PC-9 (cell line): ENCODE results near the gene CDK5RAP2. TPM values are rescaled to one million over a fixed set of nuclear protein-coding genes. Genes with fewer than 3 reads are reported as not detected.

ENCODE experiments used
- BruUV-seq: library from RNA; stranded (reverse); fragments of 400-500 nt; replicated peaks from 2 replicates; lab custom pipeline; 2021; lab: Mats Ljungman, UMichigan
- CTCF ChIA-PET: fragments of 300-600 bp; sonication (Branson Sonifier 250); formaldehyde crosslinking; loops from one replicate; lab custom pipeline; 2022; ENCODE audit warnings: antibody characterized with exemption; lab: Charles Lee
- POLR2A ChIA-PET: fragments of 300-600 bp; sonication (Branson Sonifier 250); formaldehyde crosslinking; loops from one replicate; lab custom pipeline; 2022; ENCODE audit warnings: antibody characterized with exemption; ENCODE audit not compliant: unreplicated experiment; lab: Charles Lee
- DNase-seq, 2 experiments: peaks; one replicate each; pipeline versions ENCODE4 v3.0.0 to v3.0.0-alpha.2; 2015 to 2022; ENCODE audit warnings: mixed read lengths in 1 of 2
- H2AFZ ChIP-seq: fragments of 200-600 bp; sonication (generic); 2 replicates; pipeline ENCODE4 v1.8.1; 2017; ENCODE audit warnings: antibody characterized with exemption
- H3F3A ChIP-seq: fragments of 200-600 bp; sonication (generic); 2 replicates; pipeline ENCODE4 v1.8.1; 2017; ENCODE audit warnings: antibody characterized with exemption, mild to moderate bottlenecking, low read depth; ENCODE audit not compliant: insufficient read depth
- H3K27ac ChIP-seq: fragments of 200-600 bp; sonication (generic); 2 replicates; pipeline ENCODE4 v1.6.1; 2016; ENCODE audit warnings: mixed run types
- H3K27me3 ChIP-seq: fragments of 200-600 bp; sonication (generic); 2 replicates; pipeline ENCODE4 v1.6.1; 2016; ENCODE audit warnings: low read depth, mixed run types; ENCODE audit not compliant: insufficient read depth
- H3K36me3 ChIP-seq: fragments of 200-600 bp; sonication (generic); 2 replicates; pipeline ENCODE4 v1.6.1; 2016; ENCODE audit warnings: low read depth, mixed run types
- H3K4me1 ChIP-seq: fragments of 200-600 bp; sonication (generic); replicated peaks from 2 replicates; pipeline ENCODE4 v1.6.1; 2016; ENCODE audit warnings: mixed run types; ENCODE audit not compliant: insufficient read depth
- H3K4me2 ChIP-seq: fragments of 200-600 bp; sonication (generic); 2 replicates; pipeline ENCODE4 v1.6.1; 2017; ENCODE audit warnings: mixed run types
- H3K4me3 ChIP-seq: fragments of 200-600 bp; sonication (generic); 2 replicates; pipeline ENCODE4 v1.6.1; 2016; ENCODE audit warnings: mixed run types
- H3K79me2 ChIP-seq: fragments of 200-600 bp; sonication (generic); 2 replicates; pipeline ENCODE4 v1.6.1; 2017; ENCODE audit warnings: low read depth, mixed run types
- H3K9me2 ChIP-seq: fragments of 200-600 bp; sonication (generic); 2 replicates; pipeline ENCODE4 v1.8.1; 2017; ENCODE audit warnings: mild to moderate bottlenecking; ENCODE audit not compliant: insufficient read depth
- H3K9me3 ChIP-seq: fragments of 200-600 bp; sonication (generic); 2 replicates; pipeline ENCODE4 v1.8.1; 2016; ENCODE audit warnings: low read depth; ENCODE audit not compliant: insufficient read depth
- H4K20me1 ChIP-seq: fragments of 200-600 bp; sonication (generic); 2 replicates; pipeline ENCODE4 v1.8.1; 2017; ENCODE audit not compliant: insufficient read depth
- EZH2 ChIP-seq: fragments of 200-600 bp; sonication (generic); IDR thresholded peaks from 2 replicates; pipeline ENCODE4 v1.8.0; 2017; ENCODE audit warnings: antibody characterized with exemption, low read depth
- intact Hi-C: fragments of 100-400 bp; cut with micrococcal nuclease; formaldehyde crosslinking; loops from one replicate; pipeline ENCODE4 v1.10.0; 2022; ENCODE audit not compliant: unreplicated experiment
- total RNA-seq: library from RNA; stranded (reverse); gene quantifications from 2 replicates; pipeline ENCODE4 v1.2.3, GENCODE V29; 2021
- TF ChIP-seq, protein P1 (sequence below): fragments of 200-600 bp; sonication (generic); conservative IDR thresholded peaks from 2 replicates; pipeline ENCODE4 v1.6.1; 2017; ENCODE audit warnings: mixed run types, antibody characterized with exemption, mild to moderate bottlenecking, moderate library complexity

The CDK5RAP2 gene
- total RNA-seq, 1 experiment from 2014 or later: 113 TPM

DNA sequence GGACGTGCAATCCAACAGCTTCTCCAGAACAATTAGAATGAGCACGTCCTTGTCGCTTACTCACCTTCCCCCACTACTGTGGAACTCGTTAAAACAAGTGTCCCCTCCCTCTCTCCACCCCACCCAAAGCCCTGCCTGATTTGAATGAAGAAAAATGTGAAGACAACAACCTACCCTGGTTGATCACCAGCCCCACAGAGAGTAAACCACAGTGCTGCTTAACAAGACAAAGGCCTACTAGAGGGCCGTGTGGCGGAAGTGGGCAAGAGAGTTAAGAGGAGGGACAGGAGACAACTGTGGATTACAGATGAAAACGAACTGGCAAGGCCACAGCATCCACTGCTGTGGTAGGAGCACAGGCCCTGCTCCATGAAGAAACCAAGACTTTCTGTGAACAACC lies 51.1 kb downstream of the CDK5RAP2 start:
- no peak for DNase-seq
- Histone ChIP-seq H3F3A (peaks cover 14% of the 10 kb centered on the region; the same call in 1 of the 2 replicates), H3K9me2 (no peaks in the 10 kb centered on the region), H3K79me2 (no peaks in the 10 kb centered on the region), H4K20me1 (peaks cover 3% of the 10 kb centered on the region), H3K4me1 (peaks cover 15% of the 10 kb centered on the region), H3K27me3 (no peaks in the 10 kb centered on the region), H3K36me3 (peaks cover 18% of the 10 kb centered on the region), H3K27ac (no peak overlapping the region), H2AFZ (no peak overlapping the region), H3K9me3 (no peaks in the 10 kb centered on the region), H3K4me3 (no peak overlapping the region), H3K4me2 (no peak overlapping the region)
- intact Hi-C loops: no loop called here
- POLR2A ChIA-PET: no interaction called here
- BruUV-seq: no TSS peak
- no peak for TF ChIP-seq EZH2
- TF ChIP-seq, protein P1, sequence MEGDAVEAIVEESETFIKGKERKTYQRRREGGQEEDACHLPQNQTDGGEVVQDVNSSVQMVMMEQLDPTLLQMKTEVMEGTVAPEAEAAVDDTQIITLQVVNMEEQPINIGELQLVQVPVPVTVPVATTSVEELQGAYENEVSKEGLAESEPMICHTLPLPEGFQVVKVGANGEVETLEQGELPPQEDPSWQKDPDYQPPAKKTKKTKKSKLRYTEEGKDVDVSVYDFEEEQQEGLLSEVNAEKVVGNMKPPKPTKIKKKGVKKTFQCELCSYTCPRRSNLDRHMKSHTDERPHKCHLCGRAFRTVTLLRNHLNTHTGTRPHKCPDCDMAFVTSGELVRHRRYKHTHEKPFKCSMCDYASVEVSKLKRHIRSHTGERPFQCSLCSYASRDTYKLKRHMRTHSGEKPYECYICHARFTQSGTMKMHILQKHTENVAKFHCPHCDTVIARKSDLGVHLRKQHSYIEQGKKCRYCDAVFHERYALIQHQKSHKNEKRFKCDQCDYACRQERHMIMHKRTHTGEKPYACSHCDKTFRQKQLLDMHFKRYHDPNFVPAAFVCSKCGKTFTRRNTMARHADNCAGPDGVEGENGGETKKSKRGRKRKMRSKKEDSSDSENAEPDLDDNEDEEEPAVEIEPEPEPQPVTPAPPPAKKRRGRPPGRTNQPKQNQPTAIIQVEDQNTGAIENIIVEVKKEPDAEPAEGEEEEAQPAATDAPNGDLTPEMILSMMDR: no peak
- CTCF ChIA-PET: no interaction called here

DNA sequence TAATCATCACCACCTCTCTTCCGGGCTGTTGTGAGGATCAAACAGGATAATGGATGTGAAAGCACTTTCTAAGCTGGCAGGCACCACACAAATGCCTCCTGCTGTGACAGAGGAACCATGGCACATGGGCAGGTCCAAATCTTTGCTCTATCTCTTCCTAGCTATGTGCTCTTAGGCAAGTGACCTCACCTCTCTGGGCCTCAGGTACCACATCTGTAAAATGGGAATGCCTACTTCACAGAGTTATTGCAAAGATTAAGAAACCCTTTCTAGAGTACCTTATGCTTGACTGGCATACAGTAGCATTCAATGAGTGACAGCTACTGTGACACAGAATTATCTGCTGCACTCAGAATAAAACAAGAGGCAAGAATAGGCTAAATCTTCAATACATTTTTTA lies 51.6 kb downstream of the CDK5RAP2 start:
- ChIA-PET CTCF (no interaction called here), POLR2A (interaction anchor here (0.7 kb wide), 1 partner anchor 71 kb away, joined by 11 read pairs; no protein-coding TSS in a partner anchor)
- DNase-seq: no peak
- Histone ChIP-seq H3K36me3 (peaks cover 23% of the 10 kb centered on the region), H3K4me3 (no peak overlapping the region), H3K9me3 (no peaks in the 10 kb centered on the region), H3K4me1 (peaks cover 15% of the 10 kb centered on the region), H3K4me2 (no peak overlapping the region), H3F3A (peaks cover 14% of the 10 kb centered on the region; the same call in 1 of the 2 replicates), H3K79me2 (no peaks in the 10 kb centered on the region), H3K27ac (no peak overlapping the region), H4K20me1 (peaks cover 3% of the 10 kb centered on the region), H3K9me2 (no peaks in the 10 kb centered on the region), H2AFZ (no peak overlapping the region), H3K27me3 (no peaks in the 10 kb centered on the region)
- BruUV-seq: no TSS peak
- TF ChIP-seq, protein P1: no peak
- TF ChIP-seq EZH2: no peak
- intact Hi-C loops: no loop called here

DNA sequence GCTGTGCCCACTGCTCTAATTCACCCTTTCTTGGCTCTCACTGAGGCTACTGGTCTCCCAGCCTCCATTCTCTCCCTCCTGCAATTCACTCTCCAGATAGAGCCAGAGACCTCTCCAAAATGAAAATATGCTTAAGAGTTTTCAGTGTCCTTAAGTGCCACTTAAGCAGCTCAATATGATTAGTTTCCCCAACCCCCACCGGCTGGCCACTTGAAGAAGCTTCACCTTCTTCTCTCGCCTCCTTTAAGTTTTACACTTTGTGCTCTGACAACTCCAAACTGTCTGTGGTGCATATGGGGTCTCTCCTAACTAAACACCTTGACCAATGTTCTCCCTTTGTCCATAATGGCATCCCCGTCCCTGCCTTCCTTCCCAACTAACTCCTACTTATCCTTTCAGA lies 53.4 kb downstream of the CDK5RAP2 start:
- TF ChIP-seq, protein P1: no peak
- TF ChIP-seq EZH2: no peak
- intact Hi-C loops: no loop called here
- no peak overlapping the region for H3K27ac ChIP-seq
- no TSS peak for BruUV-seq
- peaks cover 3% of the 10 kb centered on the region for H4K20me1 ChIP-seq
- peaks cover 27% of the 10 kb centered on the region for H3K36me3 ChIP-seq
- H3K9me3 ChIP-seq: no peaks in the 10 kb centered on the region
- H2AFZ ChIP-seq: no peak overlapping the region
- no peaks in the 10 kb centered on the region for H3K27me3 ChIP-seq
- H3K4me1 ChIP-seq: no peaks in the 10 kb centered on the region
- no peaks in the 10 kb centered on the region for H3K79me2 ChIP-seq
- DNase-seq: no peak
- no peak overlapping the region for H3K4me3 ChIP-seq
- ChIA-PET POLR2A (no interaction called here), CTCF (no interaction called here)
- H3K4me2 ChIP-seq: no peak overlapping the region
- no peaks in the 10 kb centered on the region for H3K9me2 ChIP-seq
- H3F3A ChIP-seq: no peaks in the 10 kb centered on the region
